Esophagus muscularis mucosa (tissue), 4 donors: ENCODE measurements around the gene DOLPP1.

Experiments
- EP300 ChIP-seq: sonication (generic); formaldehyde crosslinking; IDR thresholded peaks from one replicate; pipeline ENCODE4 v1.6.1; 2017; ENCODE audit warnings: antibody characterized with exemption
- POLR2A ChIP-seq: fragments of 450-650 bp; IDR thresholded peaks from one replicate; pipeline ENCODE4 v1.6.1; 2017; ENCODE audit warnings: antibody characterized with exemption, moderate library complexity, mild to moderate bottlenecking, low read depth
- TF ChIP-seq, protein P1 (sequence below), 3 experiments: fragments of 200-600 bp in 2 of 3; fragments of 450-650 bp in 1 of 3; sonication (generic) in 2 of 3; IDR thresholded peaks; one replicate each; pipeline ENCODE4 v1.5.1; 2017 to 2019; ENCODE audit warnings: antibody characterized with exemption in 3 of 3, mild to moderate bottlenecking in 2 of 3, moderate library complexity in 1 of 3

DNA sequence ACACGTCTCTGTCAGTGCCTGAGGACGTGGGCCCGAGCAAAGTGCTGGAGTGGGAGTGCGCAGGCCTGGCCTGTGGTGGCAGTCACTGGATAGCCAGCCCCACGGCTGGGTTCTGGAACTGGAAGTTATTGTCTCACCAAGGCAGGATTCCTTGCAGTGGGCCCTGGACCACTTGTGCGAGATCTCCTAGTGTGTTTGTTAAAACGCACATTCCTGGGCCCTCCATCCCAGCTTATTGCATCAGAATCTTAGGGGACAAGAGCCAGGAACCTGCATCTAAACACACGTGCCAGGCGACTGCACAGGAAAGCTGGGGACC is 57.2 kb downstream of the DOLPP1 start:
- TF ChIP-seq, protein P1, sequence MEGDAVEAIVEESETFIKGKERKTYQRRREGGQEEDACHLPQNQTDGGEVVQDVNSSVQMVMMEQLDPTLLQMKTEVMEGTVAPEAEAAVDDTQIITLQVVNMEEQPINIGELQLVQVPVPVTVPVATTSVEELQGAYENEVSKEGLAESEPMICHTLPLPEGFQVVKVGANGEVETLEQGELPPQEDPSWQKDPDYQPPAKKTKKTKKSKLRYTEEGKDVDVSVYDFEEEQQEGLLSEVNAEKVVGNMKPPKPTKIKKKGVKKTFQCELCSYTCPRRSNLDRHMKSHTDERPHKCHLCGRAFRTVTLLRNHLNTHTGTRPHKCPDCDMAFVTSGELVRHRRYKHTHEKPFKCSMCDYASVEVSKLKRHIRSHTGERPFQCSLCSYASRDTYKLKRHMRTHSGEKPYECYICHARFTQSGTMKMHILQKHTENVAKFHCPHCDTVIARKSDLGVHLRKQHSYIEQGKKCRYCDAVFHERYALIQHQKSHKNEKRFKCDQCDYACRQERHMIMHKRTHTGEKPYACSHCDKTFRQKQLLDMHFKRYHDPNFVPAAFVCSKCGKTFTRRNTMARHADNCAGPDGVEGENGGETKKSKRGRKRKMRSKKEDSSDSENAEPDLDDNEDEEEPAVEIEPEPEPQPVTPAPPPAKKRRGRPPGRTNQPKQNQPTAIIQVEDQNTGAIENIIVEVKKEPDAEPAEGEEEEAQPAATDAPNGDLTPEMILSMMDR (IDR thresholded peaks at IDR 0.05) = no peak
- TF ChIP-seq POLR2A (no peak), EP300 (no peak)
